K562 (cell line): ENCODE results near the gene AJM1. TPM values are rescaled to one million over a fixed set of nuclear protein-coding genes. Genes with fewer than 3 reads are reported as not detected.

Source experiments
- ARHGAP35 ChIP-seq: fragments of 450-650 bp; IDR thresholded peaks from 2 replicates; pipeline ENCODE4 v1.6.1; 2018; ENCODE audit not compliant: partially characterized antibody
- CHD7 ChIP-seq: fragments of 200-600 bp; sonication (generic); IDR thresholded peaks from one replicate; pipeline ENCODE4 v1.6.1; 2012; ENCODE audit warnings: mild to moderate bottlenecking, low read depth, low read length, inconsistent platforms
- MEF2A ChIP-seq: IDR thresholded peaks from 2 replicates; pipeline ENCODE4 v1.6.1; 2011; ENCODE audit warnings: low read depth, mild to moderate bottlenecking, low read length, moderate library complexity; ENCODE audit not compliant: control insufficient read depth
- MTA3 ChIP-seq: fragments of 450-650 bp; formaldehyde crosslinking; IDR thresholded peaks from 2 replicates; pipeline ENCODE4 v1.6.1; 2017; ENCODE audit warnings: mild to moderate bottlenecking, borderline replicate concordance
- MYNN ChIP-seq, 2 experiments: sonication (generic); formaldehyde crosslinking in 1 of 2; IDR thresholded peaks; 2 replicates each; pipeline versions ENCODE4 v1.5.0 to v1.6.1; 2016 to 2020; ENCODE audit warnings: antibody characterized with exemption in 1 of 2, missing genetic modification reagents in 1 of 2
- U2AF1 ChIP-seq: fragments of 200-400 bp; formaldehyde crosslinking; optimal IDR thresholded peaks from 2 replicates; pipeline ENCODE3; 2017; ENCODE audit warnings: mild to moderate bottlenecking, low read depth, low read length, moderate library complexity
- ZBTB11 ChIP-seq, 3 experiments: fragments of 200-800 bp in 1 of 3; fragments of 250-450 bp in 1 of 3; fragments of 450-650 bp in 1 of 3; sonication (Bioruptor Pico) in 1 of 3; sonication (Bioruptor generic) in 1 of 3; formaldehyde crosslinking in 1 of 3; IDR thresholded peaks; 2 replicates each; pipeline versions ENCODE4 v1.6.1 to v1.8.0; 2016 to 2022; ENCODE audit warnings: mild to moderate bottlenecking in 2 of 3, missing genetic modification characterization in 2 of 3, missing compliant biosample characterization in 1 of 3, moderate library complexity in 1 of 3
- ZNF212 ChIP-seq: fragments of 450-650 bp; formaldehyde crosslinking; IDR thresholded peaks from 2 replicates; pipeline ENCODE4 v1.4.0; 2020; ENCODE audit warnings: mild to moderate bottlenecking
- polyA plus RNA-seq, 8 experiments: library from polyadenylated mRNA; depleted of rRNA in 4 of 8; stranded (reverse) in 5 of 8; unstranded in 3 of 8; fragments of >200 nt; fragmentation: Nextera tagmentation in 2 of 8; fragmentation: Illumina TruSeq in 1 of 8; extraction: Ambion mirVana in 2 of 8; extraction: Trizol in 1 of 8; gene quantifications; 2 replicates each; pipeline versions ENCODE4 v1.2.1 to v1.2.3, GENCODE V29; 2011 to 2014; ENCODE audit warnings: inconsistent platforms in 1 of 8, missing spikeins in 1 of 8
- total RNA-seq, 7 experiments: library from RNA; depleted of rRNA in 6 of 7; stranded (reverse); fragments of >200 nt in 6 of 7; fragmentation: Illumina TruSeq in 2 of 7; extraction: Trizol in 2 of 7; gene quantifications; 2 replicates each; pipeline versions ENCODE4 v1.2.1 to v1.2.3, GENCODE V29; 2011 to 2021; ENCODE audit warnings: low replicate concordance in 1 of 7

The AJM1 gene
- total and polyA plus RNA-seq, 9 of the 15 experiments (the other 6 are each of a cell fraction or from before 2014, with no cell fraction given): 0.01 to 3.7 (median 0.65) TPM; not detected in 1

GRCh38 chr9:136850866-136851775 lies 8.8 kb downstream of the AJM1 start (continued):
- no peak for TF ChIP-seq CHD7
- TF ChIP-seq ZBTB11 (CRISPR knock-in tag; IDR thresholded peaks at IDR 0.05): no peak
- no peak for TF ChIP-seq U2AF1
- TF ChIP-seq MEF2A: no peak
- TF ChIP-seq ZNF212 (CRISPR knock-in tag): no peak
- TF ChIP-seq MYNN (IDR thresholded peaks at IDR 0.05): no peak; the same call in 1 of the 2 replicates
- no peak for TF ChIP-seq MYNN (CRISPR knock-in tag; IDR thresholded peaks at IDR 0.05)
- no peak for TF ChIP-seq MTA3
- no peak for TF ChIP-seq ARHGAP35
